ENCODE results near the gene SHISA6.

SHISA6 gene

GRCh38 chr17:11363565-11364117, 122.6 kb downstream of the SHISA6 start:
- DNase-seq = no peak

- DNase-seq = no peak
Measured at GRCh38 chr17:11366272-11366850, 125.3 kb downstream of the SHISA6 start.

- DNase-seq = no peak
Measured at GRCh38 chr17:11369575-11369974, 128.6 kb downstream of the SHISA6 start.

GRCh38 chr17:11372692-11373091, 131.7 kb downstream of the SHISA6 start:
- DNase-seq = no peak

DNA sequence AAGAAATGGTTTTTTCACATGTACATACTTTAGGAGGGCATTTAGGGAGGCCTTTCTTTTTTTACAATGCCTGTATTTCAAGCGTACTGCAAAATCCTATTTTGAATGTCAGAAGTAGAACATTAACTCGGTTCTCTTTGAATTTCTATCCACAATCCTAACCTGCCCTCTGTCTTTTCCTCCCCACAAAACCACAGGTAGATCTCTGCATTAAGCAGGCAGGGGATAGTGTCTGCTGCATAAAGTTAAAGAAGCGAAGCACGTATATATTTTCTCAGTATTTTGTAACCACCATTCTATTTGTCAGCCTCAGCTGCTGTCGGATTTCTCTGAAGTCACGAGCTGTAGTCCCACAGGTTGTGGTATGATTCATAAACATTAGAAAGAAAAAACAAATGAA, 137.5 kb downstream of the SHISA6 start:
- no peak for DNase-seq

GRCh38 chr17:11380761-11381160, 139.7 kb downstream of the SHISA6 start:
- DNase-seq = no peak

DNA sequence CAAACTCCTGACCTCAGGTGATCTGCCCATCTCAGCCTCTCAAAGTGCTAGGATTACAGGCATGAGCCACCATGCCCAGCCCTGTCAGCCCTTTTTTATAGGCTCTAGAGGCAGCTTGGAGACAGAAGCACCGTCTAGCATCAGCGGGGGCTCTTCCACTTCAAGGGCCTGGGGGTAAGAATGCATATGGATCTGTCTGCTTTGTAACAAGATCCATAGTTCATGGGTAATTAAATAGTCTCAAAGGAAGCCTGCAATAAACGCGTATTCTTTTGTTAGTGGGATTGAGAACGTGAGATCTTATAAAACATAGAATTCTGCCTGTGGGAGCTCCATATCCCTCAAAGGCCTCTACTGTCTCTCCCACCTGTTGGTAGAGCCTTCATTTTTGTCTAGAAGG, 142.1 kb downstream of the SHISA6 start:
- no peak for DNase-seq

GRCh38 chr17:11384131-11384530, 143.1 kb downstream of the SHISA6 start:
- no peak for DNase-seq

GRCh38 chr17:11387610-11388009, 146.6 kb downstream of the SHISA6 start:
- no peak for DNase-seq

DNA sequence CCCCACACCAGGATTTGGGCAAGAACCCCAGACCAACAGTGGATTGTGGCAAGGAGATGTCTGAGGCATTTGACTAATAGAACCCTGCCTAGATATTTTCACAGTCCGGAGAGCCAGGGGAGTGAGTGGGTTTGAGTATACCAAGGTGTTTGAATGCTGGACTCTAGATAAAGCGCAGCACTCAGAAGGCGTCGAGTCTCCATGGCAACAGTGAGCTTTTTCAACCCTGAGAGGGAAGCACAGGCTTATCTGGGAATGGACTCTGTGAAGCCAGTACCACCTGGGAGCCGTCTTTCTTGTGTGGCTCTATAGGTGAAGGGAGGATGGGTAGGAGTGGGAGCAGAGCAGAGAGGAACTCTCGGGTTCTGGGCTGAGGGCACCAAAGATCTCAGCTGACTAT, 147.0 kb downstream of the SHISA6 start:
- DNase-seq = no peak

GRCh38 chr17:11389583-11389982, 148.6 kb downstream of the SHISA6 start:
- DNase-seq = no peak

- DNase-seq = no peak
Measured at GRCh38 chr17:11391134-11391533, 150.1 kb downstream of the SHISA6 start.

DNA sequence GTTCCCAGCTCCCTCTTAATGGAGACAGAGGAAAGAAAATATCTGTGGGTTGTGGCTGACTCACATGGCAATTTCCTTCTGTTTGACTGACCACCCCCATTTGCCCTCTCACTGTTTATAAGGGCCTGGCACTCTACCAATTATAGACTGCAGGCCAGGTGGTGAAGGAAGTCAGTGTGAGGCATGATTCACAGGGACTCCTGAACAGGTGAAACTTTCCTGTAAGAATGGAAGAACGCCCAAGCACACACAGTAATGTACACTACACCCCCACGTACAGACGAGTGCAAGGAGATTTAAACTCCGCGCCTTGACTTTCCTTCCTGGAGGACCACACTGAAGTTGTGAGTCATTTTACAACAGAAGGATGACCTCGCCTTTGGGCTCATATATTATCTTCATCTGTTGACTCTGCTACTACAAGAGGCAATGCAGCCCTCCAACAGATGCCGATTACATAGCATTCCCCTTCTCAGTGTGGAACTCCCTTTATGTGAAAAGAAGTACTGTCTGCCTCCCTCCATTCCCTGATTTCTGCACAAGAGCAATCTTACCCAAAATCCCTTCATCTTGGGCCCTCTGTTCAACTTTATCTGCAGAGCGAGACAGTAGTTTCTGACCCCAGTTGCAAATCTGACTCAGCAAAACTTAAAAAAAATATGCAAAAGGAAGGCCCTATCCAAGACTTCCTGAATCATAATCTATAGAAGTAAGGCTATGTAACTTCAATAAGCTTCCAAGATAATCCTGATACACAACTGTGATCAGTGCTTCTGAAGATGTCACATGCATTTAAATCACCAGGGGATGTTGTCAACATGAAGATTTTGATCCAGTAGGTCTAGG, 163.6 kb downstream of the SHISA6 start:
- no peak for DNase-seq

GRCh38 chr17:11406716-11407115, 165.7 kb downstream of the SHISA6 start:
- no peak for DNase-seq

DNA sequence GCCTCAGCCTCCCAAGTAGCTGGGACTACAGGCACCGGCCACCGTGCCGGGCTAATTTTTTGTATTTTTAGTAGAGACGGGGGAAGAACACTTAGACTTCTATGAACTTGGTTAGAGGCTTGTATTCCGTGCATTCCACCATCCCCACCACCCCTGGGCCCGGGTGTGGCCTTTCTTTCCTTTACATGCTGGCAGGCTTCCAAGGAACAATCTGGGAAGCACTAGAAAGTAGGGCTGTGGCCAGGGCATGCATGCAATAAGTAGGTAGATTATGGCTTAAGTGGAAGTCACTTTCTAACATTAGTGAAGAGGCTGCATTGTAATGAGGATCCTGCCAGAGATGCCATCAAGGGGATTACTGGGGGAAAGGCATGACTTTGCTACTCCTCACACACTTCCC, 171.6 kb downstream of the SHISA6 start:
- no peak for DNase-seq

- DNase-seq = no peak
Measured at GRCh38 chr17:11418342-11418741, 177.3 kb downstream of the SHISA6 start.

DNA sequence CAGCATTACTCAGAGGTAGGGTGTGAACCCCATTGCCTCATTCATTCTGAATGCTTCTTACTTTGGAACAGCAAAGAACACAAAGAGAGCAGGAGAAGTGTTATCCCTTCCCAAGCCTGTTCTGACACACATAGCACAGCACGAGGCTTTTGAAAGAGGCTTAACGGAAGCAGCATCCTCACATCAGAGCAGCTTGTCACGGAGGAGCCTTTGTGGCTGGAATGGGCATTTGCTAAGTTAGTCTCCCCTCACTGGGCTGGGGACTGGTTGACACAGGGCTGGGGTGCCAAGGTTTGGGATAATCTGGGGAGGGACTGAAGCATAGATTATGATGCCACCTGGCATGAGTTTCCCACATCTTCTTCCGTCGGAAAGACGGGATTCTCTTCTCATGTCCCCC, 189.7 kb downstream of the SHISA6 start:
- no peak for DNase-seq

GRCh38 chr17:11438673-11439072, 197.7 kb downstream of the SHISA6 start:
- DNase-seq = no peak

DNA sequence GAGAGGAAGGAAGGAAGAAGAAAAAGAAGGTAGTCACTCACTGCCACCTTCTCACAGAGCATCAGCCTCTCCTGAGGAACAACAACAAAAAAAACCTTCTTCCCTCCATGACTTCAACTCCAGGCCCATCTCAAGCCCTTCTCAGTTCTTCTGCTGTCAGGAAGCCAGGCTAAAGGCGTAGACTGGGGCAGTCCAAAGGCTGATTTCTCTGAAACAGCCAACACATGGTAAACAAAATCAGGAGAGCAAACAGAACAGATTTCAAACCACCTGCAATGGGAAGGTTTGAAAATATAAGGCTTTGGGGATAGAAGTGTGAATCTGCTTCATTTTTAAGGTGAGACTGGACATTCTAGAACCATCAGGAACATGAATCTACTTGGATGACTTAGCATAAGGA, 200.0 kb downstream of the SHISA6 start:
- no peak for DNase-seq

DNA sequence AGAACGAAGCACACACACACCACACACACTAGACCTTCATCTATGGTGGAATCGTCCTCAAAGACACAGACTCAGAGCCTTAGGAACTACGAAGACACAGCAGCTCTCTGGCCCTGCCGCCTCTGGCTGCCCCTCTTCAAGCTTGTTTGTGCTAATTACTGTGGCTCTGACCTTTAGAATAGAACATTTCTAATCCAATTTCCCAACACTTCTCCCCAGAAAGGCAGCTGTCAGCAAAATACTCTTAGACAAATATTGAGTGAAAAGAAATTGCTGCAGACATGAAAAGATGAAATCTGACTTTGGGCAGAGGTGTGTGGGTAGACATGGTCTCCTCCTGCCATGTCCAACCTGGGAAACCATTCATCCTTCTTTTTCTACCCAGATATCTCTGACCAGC, 205.3 kb downstream of the SHISA6 start:
- DNase-seq = no peak

GRCh38 chr17:11454096-11454495, 213.1 kb downstream of the SHISA6 start:
- no peak for DNase-seq

- no peak for DNase-seq
Measured at GRCh38 chr17:11458279-11458678, 217.3 kb downstream of the SHISA6 start.

DNA sequence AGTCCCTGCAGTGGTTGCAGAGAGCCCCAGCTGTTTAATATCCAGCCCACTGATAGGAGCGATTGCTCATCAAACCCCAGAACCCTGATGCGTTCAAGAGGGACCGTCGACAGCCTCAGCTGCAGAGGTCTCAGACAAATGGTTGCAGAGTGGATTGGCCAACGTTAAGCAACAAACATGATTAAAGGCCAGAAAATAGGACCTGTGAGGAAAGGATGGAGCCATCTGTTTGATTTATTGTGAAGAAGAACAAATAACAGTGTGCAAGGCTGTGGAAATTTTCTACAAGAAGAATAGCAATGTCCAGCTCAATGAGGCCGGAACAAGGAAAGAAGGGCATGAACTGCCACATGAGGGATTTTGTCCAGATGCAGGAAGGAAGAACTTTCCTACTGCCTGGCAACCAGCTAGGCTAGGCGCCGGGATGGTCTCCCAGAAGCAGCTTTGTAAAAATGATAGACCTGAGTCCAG, 218.9 kb downstream of the SHISA6 start:
- DNase-seq = no peak

DNA sequence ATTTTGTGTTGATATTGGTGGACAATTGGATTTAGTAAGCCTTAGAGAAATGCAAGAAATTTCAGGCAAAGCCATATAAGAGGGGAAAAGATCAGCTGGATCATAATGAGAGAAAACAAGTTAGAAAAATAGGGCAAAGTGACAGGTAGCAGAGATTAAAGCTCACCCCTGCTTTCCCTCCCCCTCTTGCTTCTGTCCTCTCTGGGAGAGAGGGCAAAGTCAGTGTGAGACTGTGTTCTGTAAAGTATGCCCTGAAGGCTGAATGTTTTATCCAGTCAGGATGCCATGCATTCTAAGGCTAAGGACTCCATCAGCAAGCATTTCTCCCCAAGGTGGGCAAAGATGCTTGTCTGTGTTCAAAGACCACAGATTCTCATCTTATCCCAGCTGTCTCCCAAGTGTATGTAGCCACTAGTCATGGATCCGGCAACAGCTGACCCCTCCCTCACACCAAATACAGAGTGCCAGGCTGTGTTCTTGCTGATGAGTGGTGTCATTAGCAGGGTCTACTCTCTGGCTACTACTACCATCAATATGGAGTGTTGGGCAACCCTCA, 221.1 kb downstream of the SHISA6 start:
- no peak for DNase-seq

Data from RPMI8226 (cell line).